VCaP (cell line): Measurements from ENCODE around the gene CHST12.
"Not testable (repeated sequence)": the region's sequence is repeated elsewhere in the genome, so short reads cannot be mapped to it uniquely, and the experiment has no call there.

Experiments
- H3K27ac ChIP-seq: fragments of 450-650 bp; 2 replicates; pipeline ENCODE4 v1.5.1; 2017
- CTCF ChIP-seq: fragments of 450-650 bp; conservative IDR thresholded peaks from 2 replicates; pipeline ENCODE4 v1.5.1; 2017; ENCODE audit warnings: mild to moderate bottlenecking, moderate library complexity

Gene CHST12

GRCh38 chr7:2373124-2373556 is 30.3 kb upstream of the CHST12 start:
- no peak for TF ChIP-seq CTCF

GRCh38 chr7:2373646-2374045 is 29.8 kb upstream of the CHST12 start:
- no peak for TF ChIP-seq CTCF
- no peak overlapping the region for H3K27ac ChIP-seq

More at GRCh38 chr7:2373124-2373556, 30.3 kb upstream of the CHST12 start:
- no peak overlapping the region for H3K27ac ChIP-seq

GRCh38 chr7:2374401-2374800 is 29.0 kb upstream of the CHST12 start:
- TF ChIP-seq CTCF, result no peak
- no peak overlapping the region for H3K27ac ChIP-seq

- no peak for TF ChIP-seq CTCF
- H3K27ac ChIP-seq, result no peak overlapping the region
Observed at GRCh38 chr7:2374830-2375728, 28.3 kb upstream of the CHST12 start.

GRCh38 chr7:2376351-2377154 is 26.9 kb upstream of the CHST12 start:
- TF ChIP-seq CTCF, result no peak
- no peak overlapping the region for H3K27ac ChIP-seq

GRCh38 chr7:2377492-2377891 is 25.9 kb upstream of the CHST12 start:
- H3K27ac ChIP-seq, result not testable (repeated sequence)

GRCh38 chr7:2378125-2378524 is 25.3 kb upstream of the CHST12 start:
- not testable (repeated sequence) for H3K27ac ChIP-seq

GRCh38 chr7:2379161-2379560 is 24.2 kb upstream of the CHST12 start:
- TF ChIP-seq CTCF, result no peak

More at GRCh38 chr7:2379161-2379560, 24.2 kb upstream of the CHST12 start:
- H3K27ac ChIP-seq, result no peak overlapping the region
